Activated effector memory CD4-positive, alpha-beta T cell treated with Interleukin-2 at 50 U/mL for 16 hours (primary cell): Measurements from ENCODE around the gene CTDP1.
A peak's percentile ranks its signal among the peaks of the same experiment; 100 is the strongest.

Experiments
- DNase-seq: peaks from one replicate; pipeline ENCODE4 v3.0.0-alpha.2; 2020

Gene CTDP1

GRCh38 chr18:79645291-79645983, 34.2 kb upstream of the CTDP1 start:
- no peak for DNase-seq

GRCh38 chr18:79647307-79647706, 32.3 kb upstream of the CTDP1 start:
- no peak for DNase-seq

GRCh38 chr18:79650959-79651358, 28.6 kb upstream of the CTDP1 start:
- DNase-seq: no peak

GRCh38 chr18:79657342-79657996, 22.1 kb upstream of the CTDP1 start:
- no peak for DNase-seq

- DNase-seq: no peak
Measured at GRCh38 chr18:79658366-79658765, 21.2 kb upstream of the CTDP1 start.

GRCh38 chr18:79659733-79660132, 19.9 kb upstream of the CTDP1 start:
- no peak for DNase-seq

GRCh38 chr18:79662034-79662433, 17.6 kb upstream of the CTDP1 start:
- DNase-seq: no peak

- no peak for DNase-seq
Measured at GRCh38 chr18:79662439-79662838, 17.2 kb upstream of the CTDP1 start.

- DNase-seq: no peak
Measured at GRCh38 chr18:79664525-79665125, 15.0 kb upstream of the CTDP1 start.

- no peak for DNase-seq
Measured at GRCh38 chr18:79668203-79668602, 11.4 kb upstream of the CTDP1 start.

GRCh38 chr18:79672490-79673276, 6.9 kb upstream of the CTDP1 start:
- DNase-seq: no peak

GRCh38 chr18:79677221-79677620, 2.4 kb upstream of the CTDP1 start:
- DNase-seq: no peak

- DNase-seq: no peak
Measured at GRCh38 chr18:79677840-79678239, 1.8 kb upstream of the CTDP1 start.

GRCh38 chr18:79678665-79679551, 695 bp upstream of the CTDP1 start:
- DNase-seq: peak; percentile 99

GRCh38 chr18:79680100-79680879, 687 bp downstream of the CTDP1 start:
- peak; percentile 10 for DNase-seq

- no peak for DNase-seq
Measured at GRCh38 chr18:79680891-79681339, 1.3 kb downstream of the CTDP1 start.

GRCh38 chr18:79681484-79682387, 2.1 kb downstream of the CTDP1 start:
- DNase-seq: peak; percentile 55

- no peak for DNase-seq
Measured at GRCh38 chr18:79682481-79682880, 2.9 kb downstream of the CTDP1 start.

- DNase-seq: no peak
Measured at GRCh38 chr18:79682894-79683625, 3.5 kb downstream of the CTDP1 start.
